Breast epithelium (tissue), 3 donors: ENCODE measurements around the gene FMN1.

Source experiments
- CTCF ChIP-seq, 3 donors: fragments of 450-650 bp; IDR thresholded peaks; one replicate each; pipeline ENCODE4 v1.5.1; 2016 to 2017; ENCODE audit warnings: antibody characterized with exemption in 3 of 3, mild to moderate bottlenecking in 3 of 3, moderate library complexity in 3 of 3
- POLR2A ChIP-seq: fragments of 450-650 bp; IDR thresholded peaks from one replicate; pipeline ENCODE4 v1.6.1; 2016; ENCODE audit warnings: antibody characterized with exemption, mild to moderate bottlenecking, moderate library complexity
- POLR2AphosphoS5 ChIP-seq, 3 donors: sonication (generic); formaldehyde crosslinking; IDR thresholded peaks; one replicate each; pipeline ENCODE4 v1.6.1; 2017; ENCODE audit warnings: antibody characterized with exemption in 3 of 3

DNA sequence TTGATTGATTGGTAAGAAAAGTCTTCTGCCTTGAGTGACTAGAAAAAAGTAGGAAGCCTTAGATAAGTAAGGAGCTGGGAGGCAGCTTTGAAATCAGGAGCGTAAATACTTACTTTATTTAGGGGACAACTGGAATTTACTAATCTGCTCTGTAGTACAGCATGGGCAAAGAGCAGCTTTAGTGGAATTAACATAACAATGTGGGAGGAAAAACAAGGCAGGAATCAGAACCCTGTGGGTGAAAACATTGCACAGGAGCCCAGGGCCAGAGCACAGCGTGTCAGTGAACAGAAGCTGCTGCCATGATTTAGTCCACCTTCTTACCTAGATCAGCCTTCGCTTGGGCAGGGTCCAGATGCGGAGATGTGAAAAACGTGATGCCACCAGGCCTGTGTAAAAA is 14.6 kb downstream of the FMN1 start:
- TF ChIP-seq CTCF (IDR thresholded peaks at IDR 0.05) (no peak), POLR2A (no peak), POLR2AphosphoS5 (IDR thresholded peaks at IDR 0.05) (no peak)
